GM12878 (cell line): Measurements from ENCODE around the gene SERPINH1.

Source experiments
- CEBPB ChIP-seq, 2 experiments: fragments of 150-350 bp in 1 of 2; IDR thresholded peaks; 2 replicates each; pipeline ENCODE4 v1.6.1; 2012 to 2014; ENCODE audit warnings: low read depth in 2 of 2, low read length in 2 of 2, borderline replicate concordance in 1 of 2, inconsistent platforms in 1 of 2
- EP300 ChIP-seq, 2 experiments: fragments of 150-350 bp in 1 of 2; IDR thresholded peaks; 2 replicates each; pipeline ENCODE4 v1.6.1; 2011 to 2012; ENCODE audit warnings: low read depth in 2 of 2, low read length in 2 of 2, borderline replicate concordance in 1 of 2, improper control_type of control experiment in 1 of 2, inconsistent platforms in 1 of 2; ENCODE audit not compliant: control insufficient read depth in 1 of 2
- POLR2A ChIP-seq: IDR thresholded peaks from 2 replicates; pipeline ENCODE4 v1.6.1; 2011; ENCODE audit warnings: low read depth, mild to moderate bottlenecking, low read length
- POLR2AphosphoS5 ChIP-seq: IDR thresholded peaks from 2 replicates; pipeline ENCODE4 v1.6.1; 2011; ENCODE audit warnings: mild to moderate bottlenecking, low read length, inconsistent platforms
- TF ChIP-seq, protein P1 (sequence below), 3 experiments: IDR thresholded peaks in 2 of 3; conservative IDR thresholded peaks in 1 of 3; 2 replicates each; pipeline ENCODE4 v1.5.1; 2011; ENCODE audit warnings: low read depth in 3 of 3, low read length in 3 of 3, mild to moderate bottlenecking in 3 of 3, control low read depth in 2 of 3, moderate library complexity in 2 of 3, inconsistent platforms in 1 of 3, mixed read lengths in 1 of 3; ENCODE audit not compliant: control insufficient read depth in 2 of 3, insufficient read depth in 1 of 3; ENCODE audit errors: extremely low read depth in 1 of 3
- TF ChIP-seq, protein P2 (sequence below): IDR thresholded peaks from 2 replicates; pipeline ENCODE4 v1.6.1; 2012; ENCODE audit warnings: low read length, inconsistent platforms
- TF ChIP-seq, protein P3 (sequence below): IDR thresholded peaks from 2 replicates; pipeline ENCODE4 v1.6.1; 2012; ENCODE audit warnings: low read depth, low read length, improper control_type of control experiment
- TF ChIP-seq, protein P4 (sequence below): fragments of 450-650 bp; IDR thresholded peaks from 2 replicates; pipeline ENCODE4 v1.6.1; 2017; ENCODE audit warnings: low read depth, mild to moderate bottlenecking, moderate library complexity

DNA sequence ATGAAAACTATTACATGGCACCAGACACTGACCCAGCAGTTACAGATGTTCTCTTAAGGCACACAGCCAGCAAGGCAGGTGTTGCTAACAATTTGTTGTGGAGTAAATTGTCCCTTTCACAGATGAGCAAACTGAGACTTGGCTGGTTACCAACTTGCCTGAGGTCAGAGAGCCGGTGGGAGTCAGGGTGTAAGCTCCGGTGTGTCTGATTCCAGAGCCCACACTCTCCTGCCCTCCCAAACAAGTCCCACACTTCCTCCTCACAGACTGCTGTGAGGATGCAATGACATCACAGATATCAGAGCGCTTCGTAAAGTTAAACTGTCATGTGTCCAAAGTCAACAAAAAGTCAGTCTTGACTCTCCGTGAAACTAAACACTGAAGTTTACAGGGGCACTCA, 48.8 kb upstream of the SERPINH1 start:
- TF ChIP-seq, protein P1, sequence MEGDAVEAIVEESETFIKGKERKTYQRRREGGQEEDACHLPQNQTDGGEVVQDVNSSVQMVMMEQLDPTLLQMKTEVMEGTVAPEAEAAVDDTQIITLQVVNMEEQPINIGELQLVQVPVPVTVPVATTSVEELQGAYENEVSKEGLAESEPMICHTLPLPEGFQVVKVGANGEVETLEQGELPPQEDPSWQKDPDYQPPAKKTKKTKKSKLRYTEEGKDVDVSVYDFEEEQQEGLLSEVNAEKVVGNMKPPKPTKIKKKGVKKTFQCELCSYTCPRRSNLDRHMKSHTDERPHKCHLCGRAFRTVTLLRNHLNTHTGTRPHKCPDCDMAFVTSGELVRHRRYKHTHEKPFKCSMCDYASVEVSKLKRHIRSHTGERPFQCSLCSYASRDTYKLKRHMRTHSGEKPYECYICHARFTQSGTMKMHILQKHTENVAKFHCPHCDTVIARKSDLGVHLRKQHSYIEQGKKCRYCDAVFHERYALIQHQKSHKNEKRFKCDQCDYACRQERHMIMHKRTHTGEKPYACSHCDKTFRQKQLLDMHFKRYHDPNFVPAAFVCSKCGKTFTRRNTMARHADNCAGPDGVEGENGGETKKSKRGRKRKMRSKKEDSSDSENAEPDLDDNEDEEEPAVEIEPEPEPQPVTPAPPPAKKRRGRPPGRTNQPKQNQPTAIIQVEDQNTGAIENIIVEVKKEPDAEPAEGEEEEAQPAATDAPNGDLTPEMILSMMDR (IDR thresholded peaks at IDR 0.05 in 2 of 3, conservative IDR thresholded peaks at IDR 0.05 in 1 of 3; ENCODE audit: control insufficient read depth in 2 of 3, extremely low read depth in 1 of 3, insufficient read depth in 1 of 3, low read depth in 3 of 3, low read length in 3 of 3) = no peak
- TF ChIP-seq, protein P2, sequence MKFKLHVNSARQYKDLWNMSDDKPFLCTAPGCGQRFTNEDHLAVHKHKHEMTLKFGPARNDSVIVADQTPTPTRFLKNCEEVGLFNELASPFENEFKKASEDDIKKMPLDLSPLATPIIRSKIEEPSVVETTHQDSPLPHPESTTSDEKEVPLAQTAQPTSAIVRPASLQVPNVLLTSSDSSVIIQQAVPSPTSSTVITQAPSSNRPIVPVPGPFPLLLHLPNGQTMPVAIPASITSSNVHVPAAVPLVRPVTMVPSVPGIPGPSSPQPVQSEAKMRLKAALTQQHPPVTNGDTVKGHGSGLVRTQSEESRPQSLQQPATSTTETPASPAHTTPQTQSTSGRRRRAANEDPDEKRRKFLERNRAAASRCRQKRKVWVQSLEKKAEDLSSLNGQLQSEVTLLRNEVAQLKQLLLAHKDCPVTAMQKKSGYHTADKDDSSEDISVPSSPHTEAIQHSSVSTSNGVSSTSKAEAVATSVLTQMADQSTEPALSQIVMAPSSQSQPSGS = no peak
- TF ChIP-seq, protein P3, sequence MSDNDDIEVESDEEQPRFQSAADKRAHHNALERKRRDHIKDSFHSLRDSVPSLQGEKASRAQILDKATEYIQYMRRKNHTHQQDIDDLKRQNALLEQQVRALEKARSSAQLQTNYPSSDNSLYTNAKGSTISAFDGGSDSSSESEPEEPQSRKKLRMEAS = no peak
- TF ChIP-seq POLR2AphosphoS5 = no peak
- no peak for TF ChIP-seq EP300 (IDR thresholded peaks at IDR 0.05; ENCODE audit: borderline replicate concordance in 1 of 2, control insufficient read depth in 1 of 2, low read depth in 2 of 2, low read length in 2 of 2)
- TF ChIP-seq POLR2A = no peak
- TF ChIP-seq CEBPB (IDR thresholded peaks at IDR 0.05; ENCODE audit: borderline replicate concordance in 1 of 2, low read depth in 2 of 2, low read length in 2 of 2) = no peak
- TF ChIP-seq, protein P4, sequence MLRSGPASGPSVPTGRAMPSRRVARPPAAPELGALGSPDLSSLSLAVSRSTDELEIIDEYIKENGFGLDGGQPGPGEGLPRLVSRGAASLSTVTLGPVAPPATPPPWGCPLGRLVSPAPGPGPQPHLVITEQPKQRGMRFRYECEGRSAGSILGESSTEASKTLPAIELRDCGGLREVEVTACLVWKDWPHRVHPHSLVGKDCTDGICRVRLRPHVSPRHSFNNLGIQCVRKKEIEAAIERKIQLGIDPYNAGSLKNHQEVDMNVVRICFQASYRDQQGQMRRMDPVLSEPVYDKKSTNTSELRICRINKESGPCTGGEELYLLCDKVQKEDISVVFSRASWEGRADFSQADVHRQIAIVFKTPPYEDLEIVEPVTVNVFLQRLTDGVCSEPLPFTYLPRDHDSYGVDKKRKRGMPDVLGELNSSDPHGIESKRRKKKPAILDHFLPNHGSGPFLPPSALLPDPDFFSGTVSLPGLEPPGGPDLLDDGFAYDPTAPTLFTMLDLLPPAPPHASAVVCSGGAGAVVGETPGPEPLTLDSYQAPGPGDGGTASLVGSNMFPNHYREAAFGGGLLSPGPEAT = no peak
